Measurements from ENCODE around the gene NOS2. TPM values are rescaled to one million over a fixed set of nuclear protein-coding genes. Genes with fewer than 3 reads are reported as not detected.

Gene NOS2
- total RNA-seq, 4 donors from 2014 or later, result 0.09 to 2.8 (median 0.62) TPM; not detected in 1

- no peaks in the 10 kb centered on the region for H3K27me3 ChIP-seq
- DNase-seq, result no peak
- no peaks in the 10 kb centered on the region for H3K4me1 ChIP-seq
- no peak overlapping the region for H3K4me3 ChIP-seq
- H3K27ac ChIP-seq, result no peak overlapping the region
- H3K36me3 ChIP-seq, result no peaks in the 10 kb centered on the region
- H3K9me3 ChIP-seq, result no peaks in the 10 kb centered on the region
- intact Hi-C loops (cut with DNase I; ENCODE audit: low total_unique reads), result loop anchor here (10.0 kb wide), 1 partner anchor 72 kb away; no protein-coding TSS in a partner anchor
- TF ChIP-seq, protein P1, sequence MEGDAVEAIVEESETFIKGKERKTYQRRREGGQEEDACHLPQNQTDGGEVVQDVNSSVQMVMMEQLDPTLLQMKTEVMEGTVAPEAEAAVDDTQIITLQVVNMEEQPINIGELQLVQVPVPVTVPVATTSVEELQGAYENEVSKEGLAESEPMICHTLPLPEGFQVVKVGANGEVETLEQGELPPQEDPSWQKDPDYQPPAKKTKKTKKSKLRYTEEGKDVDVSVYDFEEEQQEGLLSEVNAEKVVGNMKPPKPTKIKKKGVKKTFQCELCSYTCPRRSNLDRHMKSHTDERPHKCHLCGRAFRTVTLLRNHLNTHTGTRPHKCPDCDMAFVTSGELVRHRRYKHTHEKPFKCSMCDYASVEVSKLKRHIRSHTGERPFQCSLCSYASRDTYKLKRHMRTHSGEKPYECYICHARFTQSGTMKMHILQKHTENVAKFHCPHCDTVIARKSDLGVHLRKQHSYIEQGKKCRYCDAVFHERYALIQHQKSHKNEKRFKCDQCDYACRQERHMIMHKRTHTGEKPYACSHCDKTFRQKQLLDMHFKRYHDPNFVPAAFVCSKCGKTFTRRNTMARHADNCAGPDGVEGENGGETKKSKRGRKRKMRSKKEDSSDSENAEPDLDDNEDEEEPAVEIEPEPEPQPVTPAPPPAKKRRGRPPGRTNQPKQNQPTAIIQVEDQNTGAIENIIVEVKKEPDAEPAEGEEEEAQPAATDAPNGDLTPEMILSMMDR (IDR thresholded peaks at IDR 0.05), result no peak
Measured at GRCh38 chr17:27802962-27803680, 2.8 kb upstream of the NOS2 start.

DNA sequence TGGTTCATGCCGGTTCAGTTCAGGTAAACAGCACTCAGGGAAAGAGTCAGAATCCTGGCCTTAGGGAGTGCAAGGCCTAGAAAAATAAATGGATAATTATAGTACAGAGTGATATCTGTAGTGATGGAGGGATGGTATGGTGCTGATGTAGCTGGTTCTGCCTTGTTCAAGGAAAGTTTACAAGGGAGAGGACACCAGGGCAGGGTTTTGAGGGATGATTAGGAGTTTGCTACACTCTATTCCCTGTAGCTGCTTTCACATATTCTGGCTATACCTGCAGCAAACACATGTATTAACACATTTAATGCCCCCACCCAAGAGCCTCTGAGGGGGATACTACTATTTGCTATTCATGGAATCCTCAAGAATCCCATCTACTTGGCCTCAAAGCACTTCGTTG is 1.7 kb upstream of the NOS2 start:
- no peak for DNase-seq
- no peaks in the 10 kb centered on the region for H3K4me1 ChIP-seq
- no peak overlapping the region for H3K27ac ChIP-seq
- H3K4me3 ChIP-seq, result no peak overlapping the region
- no peaks in the 10 kb centered on the region for H3K27me3 ChIP-seq
- TF ChIP-seq, protein P1 (IDR thresholded peaks at IDR 0.05), result no peak
- TF ChIP-seq POLR2A (IDR thresholded peaks at IDR 0.05), result no peak
- intact Hi-C loops (cut with DNase I; ENCODE audit: low total_unique reads), result loop anchor here (10.0 kb wide), 1 partner anchor 73 kb away; no protein-coding TSS in a partner anchor
- no peaks in the 10 kb centered on the region for H3K36me3 ChIP-seq
- no peaks in the 10 kb centered on the region for H3K9me3 ChIP-seq

GRCh38 chr17:27798376-27798775 is 2.0 kb downstream of the NOS2 start:
- H3K27me3 ChIP-seq, result no peaks in the 10 kb centered on the region
- intact Hi-C loops (cut with DNase I; ENCODE audit: low total_unique reads), result no loop called here

DNA sequence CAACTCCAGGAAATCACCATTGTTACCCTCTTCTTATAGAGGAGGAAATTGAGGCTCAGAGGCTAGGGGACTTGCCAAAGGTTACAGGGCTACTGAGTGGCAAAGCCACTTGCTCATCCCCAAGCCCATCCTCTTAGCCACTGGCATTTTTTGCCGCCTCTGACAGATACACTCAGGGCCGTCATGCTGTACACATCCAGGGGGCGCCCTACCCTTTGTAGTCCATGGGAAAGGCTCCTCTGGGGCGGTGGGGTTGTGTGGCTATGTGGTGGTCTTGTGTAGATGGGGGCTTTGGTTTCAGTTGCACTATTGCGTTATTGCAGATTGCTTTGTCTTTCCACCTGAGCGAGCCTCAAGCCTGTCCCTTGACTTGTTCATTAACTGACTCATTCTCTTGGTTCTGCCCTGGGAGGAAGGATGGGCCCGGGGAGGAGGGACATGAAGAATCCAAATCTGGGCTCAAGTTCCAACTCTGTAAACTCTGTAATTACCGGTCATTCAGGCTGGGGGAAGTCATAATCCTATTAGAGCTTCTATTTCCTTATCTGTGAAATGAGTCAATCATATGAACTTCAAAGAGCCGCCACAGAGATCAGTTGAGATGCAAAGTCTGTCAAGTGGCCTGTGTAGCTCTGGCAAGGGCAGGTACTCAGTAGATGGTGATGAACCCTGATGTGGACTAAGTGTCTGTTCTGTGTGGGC is 2.8 kb downstream of the NOS2 start:
- H3K4me1 ChIP-seq, result peaks cover 0 to 6% of the 10 kb centered on the region in 2 donors
- H3K9me3 ChIP-seq, result no peaks in the 10 kb centered on the region
- H3K27me3 ChIP-seq, result no peaks in the 10 kb centered on the region
- intact Hi-C loops (cut with DNase I; ENCODE audit: low total_unique reads), result no loop called here
- no peaks in the 10 kb centered on the region for H3K36me3 ChIP-seq
- no peak for TF ChIP-seq POLR2A (IDR thresholded peaks at IDR 0.05)
- H3K27ac ChIP-seq, result no peak overlapping the region
- DNase-seq, result no peak
- H3K4me3 ChIP-seq, result no peak overlapping the region

More at GRCh38 chr17:27798376-27798775, 2.0 kb downstream of the NOS2 start:
- no peak for TF ChIP-seq POLR2A (IDR thresholded peaks at IDR 0.05)
- TF ChIP-seq, protein P1 (IDR thresholded peaks at IDR 0.05), result no peak
- H3K27ac ChIP-seq, result no peak overlapping the region
- H3K36me3 ChIP-seq, result no peaks in the 10 kb centered on the region
- H3K4me1 ChIP-seq, result peaks cover 0 to 2% of the 10 kb centered on the region in 2 donors
- no peaks in the 10 kb centered on the region for H3K9me3 ChIP-seq
- DNase-seq, result no peak
- no peak overlapping the region for H3K4me3 ChIP-seq

- Histone ChIP-seq H3K4me1 (peaks cover 0 to 6% of the 10 kb centered on the region in 2 donors), H3K27ac (no peak overlapping the region), H3K4me3 (peak overlapping the region in 1 of 2 donors; percentile 24), H3K36me3 (no peaks in the 10 kb centered on the region), H3K27me3 (no peaks in the 10 kb centered on the region), H3K9me3 (no peaks in the 10 kb centered on the region)
- no peak for DNase-seq
- no peak for TF ChIP-seq POLR2A (IDR thresholded peaks at IDR 0.05)
- TF ChIP-seq, protein P1 (IDR thresholded peaks at IDR 0.05), result no peak
- intact Hi-C loops (cut with DNase I; ENCODE audit: low total_unique reads), result no loop called here
Measured at GRCh38 chr17:27793906-27794569, 6.3 kb downstream of the NOS2 start.

Measured in uterus (tissue), 4 donors.